ENCODE data around the gene FAM240B.

DNA sequence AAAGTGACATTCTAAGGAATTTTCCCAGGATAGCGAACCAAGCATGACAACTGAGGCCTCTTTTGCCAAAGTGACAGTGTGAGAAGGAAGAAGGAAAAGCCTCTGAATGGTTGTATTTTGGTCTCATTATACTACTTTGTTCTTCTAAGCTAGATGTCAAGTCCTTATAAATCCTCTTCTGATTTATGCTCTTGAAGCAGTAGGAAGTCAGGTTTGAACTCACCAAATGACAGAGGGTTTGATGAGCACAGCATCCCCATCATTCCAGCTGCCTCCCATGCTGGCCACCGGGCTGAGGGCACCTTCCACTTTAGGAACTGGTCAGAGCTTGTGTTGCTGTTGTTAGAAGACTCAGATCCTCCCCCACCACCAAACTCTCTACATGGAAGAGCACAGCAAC, 44.1 kb downstream of the FAM240B start:
- TF ChIP-seq CTCF (IDR thresholded peaks at IDR 0.05) (no peak), POLR2A (IDR thresholded peaks at IDR 0.05) (no peak)

Data from breast epithelium (tissue), 3 donors.